ENCODE results near the gene MEIS2. TPM values are rescaled to one million over a fixed set of nuclear protein-coding genes. Genes with fewer than 3 reads are reported as not detected.

The MEIS2 gene
- total RNA-seq, 2 experiments from 2014 or later: not detected

DNA sequence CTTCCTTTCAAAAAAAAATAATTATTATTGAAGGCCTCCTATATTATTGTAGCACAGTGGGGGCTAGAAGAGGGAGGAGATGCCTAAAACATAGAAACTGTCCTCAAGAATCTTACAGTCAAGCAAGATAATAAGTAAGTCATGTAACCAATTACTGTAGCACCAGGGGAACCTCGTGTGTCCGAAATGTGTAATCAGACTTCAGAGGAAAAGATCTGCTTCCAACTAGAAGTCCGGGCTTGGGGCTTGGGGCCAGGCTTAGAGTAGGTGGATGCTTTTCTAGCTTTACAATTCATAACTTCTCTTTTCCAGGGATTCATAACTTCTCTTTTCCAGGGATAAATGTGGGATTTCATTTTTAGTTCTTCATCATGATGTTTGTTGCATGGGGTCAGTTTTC is 29.2 kb downstream of the MEIS2 start:
- POLR2A ChIA-PET: no interaction called here
- no peak for DNase-seq
- Mint-ChIP-seq H3K27me3 (no peaks in the 10 kb centered on the region), H3K4me1 (no peaks in the 10 kb centered on the region), H3K4me3 (no peak overlapping the region), H3K36me3 (ENCODE audit: low read depth) (no peaks in the 10 kb centered on the region), H3K27ac (no peak overlapping the region), H3K9me3 (no peaks in the 10 kb centered on the region)
- CTCF ChIA-PET: no interaction called here

DNA sequence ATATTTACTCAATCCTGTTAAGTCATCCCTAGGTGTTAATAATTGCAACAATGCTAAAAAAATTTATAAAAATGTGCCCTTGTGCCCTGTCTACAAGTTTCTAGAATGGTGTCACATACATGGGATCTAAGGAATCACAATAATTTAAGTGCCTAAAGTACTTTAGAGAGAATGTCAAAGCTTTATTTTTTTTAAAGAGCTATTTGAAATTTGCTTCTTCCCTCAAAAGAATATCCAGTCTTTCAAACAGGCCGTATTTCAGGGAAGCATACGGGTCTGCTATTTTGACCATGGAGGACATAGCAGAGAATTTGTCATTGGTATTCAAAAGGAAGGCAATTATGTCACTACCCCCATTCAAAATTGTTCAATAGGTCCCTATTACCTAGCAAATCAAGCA is 29.7 kb downstream of the MEIS2 start:
- Mint-ChIP-seq H3K4me3 (no peak overlapping the region), H3K27ac (no peak overlapping the region), H3K27me3 (no peaks in the 10 kb centered on the region), H3K4me1 (no peaks in the 10 kb centered on the region), H3K36me3 (ENCODE audit: low read depth) (no peaks in the 10 kb centered on the region), H3K9me3 (no peaks in the 10 kb centered on the region)
- ChIA-PET CTCF (no interaction called here), POLR2A (no interaction called here)
- DNase-seq: no peak

DNA sequence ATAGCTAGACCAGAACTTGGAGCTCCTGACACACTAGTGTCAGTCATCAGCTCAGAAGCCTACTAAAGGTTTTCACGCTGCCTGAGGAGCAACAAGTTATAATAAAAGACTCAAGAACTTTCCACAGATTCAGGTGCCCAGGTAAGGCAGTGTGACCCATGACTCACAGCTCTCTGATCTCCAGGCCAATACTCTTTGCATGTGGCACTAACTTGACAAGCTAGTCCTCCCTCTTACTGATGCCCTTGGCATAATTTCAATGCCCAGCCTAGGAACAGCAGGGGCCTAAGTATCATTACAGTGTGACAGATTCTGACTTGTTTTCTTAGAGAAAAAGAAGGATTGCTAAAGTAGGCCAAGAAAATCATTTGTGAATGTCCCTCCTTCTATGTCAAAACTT is 38.4 kb downstream of the MEIS2 start:
- Mint-ChIP-seq H3K27ac (no peak overlapping the region), H3K36me3 (ENCODE audit: low read depth) (no peaks in the 10 kb centered on the region), H3K4me1 (no peaks in the 10 kb centered on the region), H3K4me3 (no peak overlapping the region), H3K27me3 (no peaks in the 10 kb centered on the region), H3K9me3 (no peaks in the 10 kb centered on the region)
- ChIA-PET POLR2A (no interaction called here), CTCF (no interaction called here)
- DNase-seq: no peak

DNA sequence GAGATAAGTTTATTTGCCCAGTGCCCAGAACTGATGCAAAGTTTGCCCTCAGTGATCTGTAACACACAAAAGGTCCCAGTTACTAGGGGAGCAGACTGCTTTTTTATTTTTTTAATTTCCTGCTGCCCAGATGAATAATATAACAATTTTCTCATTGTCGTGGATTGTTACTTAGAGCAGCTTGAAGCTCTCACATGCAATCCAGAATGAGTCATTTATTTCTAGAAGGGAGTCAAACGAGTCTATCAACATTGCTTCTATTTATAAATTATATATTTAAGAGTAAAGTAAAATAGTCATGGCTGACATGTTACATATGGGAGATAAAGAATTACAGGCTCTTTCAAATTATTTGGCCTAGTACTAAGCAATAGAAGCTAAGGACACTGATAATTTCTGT is 41.3 kb downstream of the MEIS2 start:
- Mint-ChIP-seq H3K9me3 (no peaks in the 10 kb centered on the region), H3K27ac (no peak overlapping the region), H3K36me3 (ENCODE audit: low read depth) (no peaks in the 10 kb centered on the region), H3K4me1 (no peaks in the 10 kb centered on the region), H3K27me3 (no peaks in the 10 kb centered on the region), H3K4me3 (no peak overlapping the region)
- POLR2A ChIA-PET: no interaction called here
- CTCF ChIA-PET: no interaction called here
- no peak for DNase-seq

DNA sequence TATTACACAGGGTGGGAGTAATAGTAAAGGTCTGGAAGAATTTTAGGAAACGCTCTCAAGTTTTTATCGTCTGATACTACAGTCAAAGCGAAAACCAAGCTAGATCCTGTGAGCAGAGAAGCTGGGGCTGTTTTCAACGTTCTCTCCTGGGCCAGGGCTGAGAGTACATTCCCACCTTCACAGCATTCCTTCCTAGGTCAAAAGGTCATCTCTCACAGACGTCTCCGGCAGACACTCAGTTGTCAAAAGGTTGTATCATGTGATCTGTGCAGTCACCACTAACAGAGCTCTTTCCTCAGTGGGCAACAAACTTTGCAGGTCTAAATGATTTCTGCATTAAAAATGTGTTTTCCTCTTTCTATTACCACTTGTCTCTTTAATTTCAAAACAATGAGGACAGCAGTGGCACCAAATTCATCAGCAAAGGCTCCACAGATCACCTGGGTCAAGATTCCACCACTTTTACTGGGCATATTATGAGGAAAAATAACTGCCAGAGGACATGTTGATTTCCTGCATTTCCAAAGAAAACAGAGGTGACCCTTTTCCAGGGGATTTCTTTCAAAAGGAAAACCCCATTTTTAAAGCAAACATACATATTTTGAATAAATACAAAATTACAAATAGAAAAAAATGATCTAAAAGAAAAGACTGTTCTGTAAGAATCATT is 41.9 kb downstream of the MEIS2 start:
- Mint-ChIP-seq H3K4me1 (no peaks in the 10 kb centered on the region), H3K27ac (no peak overlapping the region), H3K9me3 (no peaks in the 10 kb centered on the region), H3K27me3 (no peaks in the 10 kb centered on the region), H3K36me3 (ENCODE audit: low read depth) (no peaks in the 10 kb centered on the region), H3K4me3 (no peak overlapping the region)
- CTCF ChIA-PET: no interaction called here
- POLR2A ChIA-PET: no interaction called here
- no peak for DNase-seq

DNA sequence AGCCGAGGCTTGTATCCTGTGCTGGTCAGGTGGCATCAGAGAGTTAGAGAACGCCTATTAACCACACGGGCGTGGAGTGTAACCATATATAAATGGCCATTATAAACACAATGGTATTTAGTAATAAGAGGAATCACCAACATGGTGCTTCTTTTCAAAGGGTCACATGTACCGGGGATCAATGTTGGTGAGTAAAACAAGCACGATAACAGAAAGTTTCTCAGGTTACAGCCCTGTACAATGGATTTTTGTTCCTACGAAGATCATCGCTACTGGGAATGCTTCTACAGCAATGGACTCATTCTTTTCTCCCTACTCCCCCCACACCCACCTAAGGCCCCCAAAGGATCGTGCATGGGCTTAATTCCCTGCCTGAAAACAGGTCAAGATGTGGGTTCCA is 42.5 kb downstream of the MEIS2 start:
- ChIA-PET CTCF (no interaction called here), POLR2A (no interaction called here)
- Mint-ChIP-seq H3K27ac (no peak overlapping the region), H3K4me3 (no peak overlapping the region), H3K4me1 (no peaks in the 10 kb centered on the region), H3K27me3 (no peaks in the 10 kb centered on the region), H3K9me3 (no peaks in the 10 kb centered on the region), H3K36me3 (ENCODE audit: low read depth) (no peaks in the 10 kb centered on the region)
- no peak for DNase-seq

DNA sequence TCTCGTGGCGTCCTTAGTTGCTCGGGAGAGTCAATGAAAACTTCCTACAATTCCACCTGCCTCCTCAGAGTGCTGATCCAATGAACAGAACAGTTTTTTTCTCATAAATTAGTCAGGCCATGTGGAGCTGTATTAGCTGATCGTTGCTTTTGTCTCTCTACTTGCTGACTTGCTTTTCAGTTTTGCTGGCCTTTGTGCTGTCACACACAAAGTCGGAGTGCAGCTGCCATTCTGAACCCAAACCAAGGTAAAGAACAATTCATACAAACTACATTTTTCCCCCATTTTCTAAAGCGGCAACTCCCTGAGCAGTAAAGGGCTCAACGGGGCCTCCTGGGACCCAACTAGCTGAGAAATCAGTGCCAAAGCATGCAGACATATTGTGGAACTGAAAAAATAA is 43.1 kb downstream of the MEIS2 start:
- H3K9me3 Mint-ChIP-seq: no peaks in the 10 kb centered on the region
- no peaks in the 10 kb centered on the region for H3K36me3 Mint-ChIP-seq (ENCODE audit: low read depth)
- ChIA-PET CTCF (no interaction called here), POLR2A (no interaction called here)
- DNase-seq: no peak
- H3K4me3 Mint-ChIP-seq: no peak overlapping the region
- H3K27ac Mint-ChIP-seq: no peak overlapping the region
- H3K4me1 Mint-ChIP-seq: no peaks in the 10 kb centered on the region
- no peaks in the 10 kb centered on the region for H3K27me3 Mint-ChIP-seq

DNA sequence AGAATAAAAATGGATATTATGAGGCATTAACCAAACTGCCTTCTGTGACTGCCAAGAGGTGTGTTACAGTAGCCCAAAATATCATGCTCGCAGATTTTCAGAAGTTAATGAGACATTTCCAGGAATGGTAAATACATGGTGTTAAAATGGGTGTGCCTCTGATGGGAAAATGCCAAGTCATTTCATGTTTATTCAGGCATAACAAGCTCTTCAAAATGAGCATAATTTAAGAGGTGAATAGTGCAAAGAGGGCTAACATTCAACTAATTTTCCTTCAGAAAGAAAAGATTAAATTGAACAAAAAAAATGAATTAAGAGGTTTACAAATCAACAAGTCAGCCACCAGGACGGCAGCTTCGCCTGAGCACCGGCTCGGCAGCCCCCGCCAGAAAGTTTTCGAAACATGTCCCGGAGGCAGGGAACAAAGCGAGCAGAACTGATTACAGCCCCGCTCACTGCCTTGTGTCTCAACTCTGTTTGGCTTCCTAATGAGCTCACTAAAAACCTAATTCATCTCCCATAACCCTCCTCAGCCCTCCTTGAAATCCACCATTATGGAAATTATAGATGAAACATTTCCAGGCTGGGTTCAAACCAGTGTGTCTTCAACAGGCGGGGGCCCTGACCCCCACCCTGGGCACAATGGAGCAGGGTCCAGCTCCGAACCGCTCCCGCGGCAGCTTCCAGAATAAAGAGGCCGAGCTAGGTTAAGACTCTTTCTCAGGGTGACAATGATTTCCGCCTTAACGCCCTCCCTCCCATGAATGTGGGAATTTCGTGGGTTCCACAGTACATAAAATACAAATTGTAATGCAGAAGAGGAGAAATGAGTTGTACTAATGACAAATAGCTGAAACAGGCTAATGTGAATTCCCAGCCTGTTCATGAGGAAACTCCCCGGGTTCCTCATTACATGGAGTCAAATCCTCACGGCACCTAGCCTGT is 43.9 kb downstream of the MEIS2 start:
- ChIA-PET CTCF (no interaction called here), POLR2A (no interaction called here)
- H3K4me1 Mint-ChIP-seq: no peaks in the 10 kb centered on the region
- H3K9me3 Mint-ChIP-seq: no peaks in the 10 kb centered on the region
- H3K4me3 Mint-ChIP-seq: no peak overlapping the region
- no peaks in the 10 kb centered on the region for H3K27me3 Mint-ChIP-seq
- H3K36me3 Mint-ChIP-seq (ENCODE audit: low read depth): no peaks in the 10 kb centered on the region
- DNase-seq: no peak
- no peak overlapping the region for H3K27ac Mint-ChIP-seq

DNA sequence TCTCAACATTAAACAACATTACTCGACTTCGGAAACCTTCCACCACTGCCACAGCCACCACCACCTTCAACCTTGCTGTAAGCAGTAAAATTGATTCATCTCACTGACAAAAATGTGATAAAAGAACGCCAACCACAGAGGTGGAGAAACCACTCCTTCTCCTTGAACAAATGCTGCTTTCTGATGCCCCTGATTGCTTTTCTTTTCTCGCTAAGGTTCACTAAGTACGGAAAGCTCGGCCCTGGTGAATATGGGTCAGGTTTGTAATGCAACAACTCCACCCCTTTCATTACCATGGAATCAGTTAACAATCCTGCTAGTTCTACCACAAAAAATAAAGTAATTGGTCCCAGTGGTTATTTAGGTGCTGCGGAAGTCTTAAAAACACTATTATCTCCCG is 44.9 kb downstream of the MEIS2 start:
- no peak for DNase-seq
- Mint-ChIP-seq H3K4me1 (no peaks in the 10 kb centered on the region), H3K4me3 (no peak overlapping the region), H3K36me3 (ENCODE audit: low read depth) (no peaks in the 10 kb centered on the region), H3K9me3 (no peaks in the 10 kb centered on the region), H3K27ac (no peak overlapping the region), H3K27me3 (no peaks in the 10 kb centered on the region)
- POLR2A ChIA-PET: no interaction called here
- CTCF ChIA-PET: no interaction called here

DNA sequence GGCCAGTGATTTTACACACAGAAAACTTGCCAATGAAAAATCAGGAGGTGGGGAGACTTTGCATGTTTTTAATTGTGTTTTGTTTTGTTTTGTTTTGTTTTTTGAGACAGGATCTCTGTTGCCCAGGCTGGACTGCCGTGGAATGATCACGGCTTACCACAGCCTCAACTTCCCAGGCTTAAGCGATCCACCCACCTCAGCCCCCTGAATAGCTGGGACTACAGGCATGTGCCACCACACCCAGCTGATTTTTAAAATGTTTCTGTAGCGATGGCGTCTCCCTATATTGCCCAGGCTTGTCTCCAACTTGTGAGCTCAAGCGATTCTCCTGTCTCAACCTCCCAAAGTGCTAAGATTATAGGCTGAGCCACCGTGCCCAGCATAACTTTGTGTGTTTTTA is 46.0 kb downstream of the MEIS2 start:
- CTCF ChIA-PET: no interaction called here
- H3K36me3 Mint-ChIP-seq (ENCODE audit: low read depth): no peaks in the 10 kb centered on the region
- H3K27me3 Mint-ChIP-seq: no peaks in the 10 kb centered on the region
- H3K9me3 Mint-ChIP-seq: no peaks in the 10 kb centered on the region
- H3K4me1 Mint-ChIP-seq: no peaks in the 10 kb centered on the region
- no peak overlapping the region for H3K4me3 Mint-ChIP-seq
- POLR2A ChIA-PET: no interaction called here
- H3K27ac Mint-ChIP-seq: no peak overlapping the region
- no peak for DNase-seq

DNA sequence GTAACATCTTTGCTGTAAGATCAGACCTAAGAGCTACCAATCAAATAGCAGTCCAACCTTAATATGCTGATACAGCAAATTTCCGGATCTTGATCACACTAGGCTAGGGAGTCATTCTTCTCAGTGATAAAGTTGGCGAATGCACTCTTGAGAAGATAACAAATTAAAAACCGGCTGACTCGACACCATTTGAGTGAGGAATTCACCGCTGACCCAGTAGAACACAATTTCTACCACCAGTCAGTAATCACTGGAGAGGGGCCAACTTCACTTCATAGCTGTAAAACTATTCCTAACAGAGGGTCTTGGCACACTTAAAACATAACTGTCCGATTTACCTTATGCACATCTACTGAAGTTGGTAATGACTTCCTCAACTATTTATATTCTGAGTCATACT is 47.2 kb downstream of the MEIS2 start:
- no peaks in the 10 kb centered on the region for H3K9me3 Mint-ChIP-seq

DNA sequence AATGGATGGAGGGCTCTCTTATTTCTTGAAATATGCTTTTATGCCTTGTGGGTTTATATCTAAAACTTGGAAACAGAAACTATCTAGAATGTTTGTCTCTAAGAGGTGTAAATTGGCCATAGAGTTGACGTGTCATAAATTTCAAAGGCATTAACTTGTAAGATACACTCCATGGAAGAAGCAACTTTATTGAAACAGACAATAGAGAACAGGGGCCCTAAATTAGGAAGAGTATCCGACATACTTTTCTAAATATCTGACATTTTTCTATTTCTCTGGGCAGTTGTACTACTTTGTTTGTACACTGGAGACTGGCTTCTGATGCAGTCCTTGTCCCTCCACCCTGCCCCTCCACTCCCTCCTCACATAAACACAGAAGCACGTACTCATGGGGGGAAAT is 50.0 kb downstream of the MEIS2 start:
- ChIA-PET CTCF (no interaction called here), POLR2A (no interaction called here)
- Mint-ChIP-seq H3K36me3 (ENCODE audit: low read depth) (no peaks in the 10 kb centered on the region), H3K27me3 (no peaks in the 10 kb centered on the region), H3K4me3 (no peak overlapping the region), H3K27ac (no peak overlapping the region), H3K4me1 (no peaks in the 10 kb centered on the region), H3K9me3 (no peaks in the 10 kb centered on the region)
- DNase-seq: no peak

More for the DNA sequence above, 47.2 kb downstream of the MEIS2 start:
- H3K4me3 Mint-ChIP-seq: no peak overlapping the region
- no peaks in the 10 kb centered on the region for H3K36me3 Mint-ChIP-seq (ENCODE audit: low read depth)
- DNase-seq: no peak
- no peaks in the 10 kb centered on the region for H3K4me1 Mint-ChIP-seq
- H3K27me3 Mint-ChIP-seq: no peaks in the 10 kb centered on the region
- H3K27ac Mint-ChIP-seq: no peak overlapping the region
- ChIA-PET POLR2A (no interaction called here), CTCF (no interaction called here)

DNA sequence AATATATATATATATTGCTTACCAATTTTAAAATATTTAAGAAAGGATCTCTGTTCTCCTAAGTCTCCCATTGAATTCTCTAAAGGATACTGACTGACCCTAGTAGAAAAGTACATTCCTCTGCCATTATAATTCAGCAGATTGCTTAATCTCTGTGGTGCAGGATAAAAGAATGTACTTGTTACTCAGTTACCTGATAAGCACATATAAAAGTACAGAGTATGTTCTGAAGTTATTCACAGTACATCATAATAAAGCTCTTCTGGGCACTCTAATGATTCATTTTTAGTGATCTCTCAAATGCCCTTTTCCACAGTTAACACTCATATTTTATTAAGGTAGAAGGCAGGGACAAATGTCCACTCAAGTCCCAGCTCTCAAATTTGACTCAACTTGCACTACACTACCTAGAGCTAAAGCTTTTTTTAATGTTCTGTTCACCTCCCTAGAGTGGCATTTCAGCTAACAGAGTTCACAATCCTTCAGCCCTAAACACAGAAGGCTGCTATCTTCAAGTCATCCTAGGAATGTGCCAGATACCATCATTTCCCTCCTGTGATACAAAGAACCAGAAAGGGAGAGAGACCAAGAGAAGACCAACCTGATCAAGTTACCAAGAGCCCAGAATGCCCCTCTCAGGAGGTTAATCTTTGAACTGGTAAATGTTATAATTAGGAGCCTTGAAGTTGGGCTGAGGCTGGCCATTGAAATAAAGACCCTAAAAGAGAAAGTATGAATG is 53.3 kb downstream of the MEIS2 start:
- CTCF ChIA-PET: no interaction called here

More for the DNA sequence above, 53.3 kb downstream of the MEIS2 start:
- POLR2A ChIA-PET: no interaction called here
- Mint-ChIP-seq H3K27me3 (no peaks in the 10 kb centered on the region), H3K9me3 (no peaks in the 10 kb centered on the region), H3K27ac (no peak overlapping the region), H3K4me3 (no peak overlapping the region), H3K36me3 (ENCODE audit: low read depth) (no peaks in the 10 kb centered on the region), H3K4me1 (no peaks in the 10 kb centered on the region)
- DNase-seq: no peak
